ENCODE results near the gene GRIK4. TPM values are rescaled to one million over a fixed set of nuclear protein-coding genes. Genes with fewer than 3 reads are reported as not detected.
A peak's percentile ranks its signal among the peaks of the same experiment; 100 is the strongest.

The GRIK4 gene
- total RNA-seq, 2 experiments from 2014 or later: not detected

GRCh38 chr11:120971825-120972224 lies 460.3 kb downstream of the GRIK4 start:
- DNase-seq (no peak), ATAC-seq (no peak)
- Mint-ChIP-seq H3K27ac (no peak overlapping the region), H3K27me3 (ENCODE audit: low read depth) (peaks cover 3% of the 10 kb centered on the region), H3K36me3 (ENCODE audit: low read depth) (no peaks in the 10 kb centered on the region), H3K4me1 (ENCODE audit: low read depth) (no peaks in the 10 kb centered on the region), H3K4me3 (no peak overlapping the region), H3K9me3 (ENCODE audit: insufficient read depth) (no peaks in the 10 kb centered on the region)
- POLR2A ChIA-PET: no interaction called here
- CTCF ChIA-PET: no interaction called here

GRCh38 chr11:120972621-120973020 lies 461.1 kb downstream of the GRIK4 start:
- no peaks in the 10 kb centered on the region for H3K9me3 Mint-ChIP-seq (ENCODE audit: insufficient read depth)
- no peak overlapping the region for H3K4me3 Mint-ChIP-seq
- no peaks in the 10 kb centered on the region for H3K4me1 Mint-ChIP-seq (ENCODE audit: low read depth)
- peaks cover 9% of the 10 kb centered on the region for H3K27me3 Mint-ChIP-seq (ENCODE audit: low read depth)
- H3K36me3 Mint-ChIP-seq (ENCODE audit: low read depth): no peaks in the 10 kb centered on the region
- DNase-seq: no peak
- ChIA-PET POLR2A (no interaction called here), CTCF (no interaction called here)
- no peak for ATAC-seq
- H3K27ac Mint-ChIP-seq: no peak overlapping the region

- H3K36me3 Mint-ChIP-seq (ENCODE audit: low read depth): no peaks in the 10 kb centered on the region
- no peak overlapping the region for H3K4me3 Mint-ChIP-seq
- DNase-seq (no peak), ATAC-seq (no peak)
- ChIA-PET POLR2A (interaction anchor here (0.6 to 0.7 kb wide), 2 partner anchors 28 to 55 kb away, joined by 4 read pairs; no protein-coding TSS in a partner anchor), CTCF (no interaction called here)
- H3K27me3 Mint-ChIP-seq (ENCODE audit: low read depth): peaks cover 13% of the 10 kb centered on the region
- no peaks in the 10 kb centered on the region for H3K9me3 Mint-ChIP-seq (ENCODE audit: insufficient read depth)
- H3K4me1 Mint-ChIP-seq (ENCODE audit: low read depth): no peaks in the 10 kb centered on the region
- no peak overlapping the region for H3K27ac Mint-ChIP-seq
These were observed 462.0 kb downstream of the GRIK4 start for GRCh38 chr11:120973501-120973900.

- Mint-ChIP-seq H3K4me1 (ENCODE audit: low read depth) (no peaks in the 10 kb centered on the region), H3K36me3 (ENCODE audit: low read depth) (no peaks in the 10 kb centered on the region), H3K27ac (no peak overlapping the region), H3K4me3 (no peak overlapping the region), H3K9me3 (ENCODE audit: insufficient read depth) (no peaks in the 10 kb centered on the region), H3K27me3 (ENCODE audit: low read depth) (peaks cover 15% of the 10 kb centered on the region)
- ChIA-PET POLR2A (no interaction called here), CTCF (no interaction called here)
- ATAC-seq (no peak), DNase-seq (no peak)
These were observed 462.9 kb downstream of the GRIK4 start for GRCh38 chr11:120974466-120974865.

- CTCF ChIA-PET: no interaction called here
- ATAC-seq: no peak
- POLR2A ChIA-PET: no interaction called here
- no peak for DNase-seq
- no peaks in the 10 kb centered on the region for H3K4me1 Mint-ChIP-seq (ENCODE audit: low read depth)
- H3K9me3 Mint-ChIP-seq (ENCODE audit: insufficient read depth): no peaks in the 10 kb centered on the region
- no peaks in the 10 kb centered on the region for H3K36me3 Mint-ChIP-seq (ENCODE audit: low read depth)
- no peak overlapping the region for H3K27ac Mint-ChIP-seq
- no peak overlapping the region for H3K4me3 Mint-ChIP-seq
- H3K27me3 Mint-ChIP-seq (ENCODE audit: low read depth): peaks cover 16% of the 10 kb centered on the region
These were observed 463.4 kb downstream of the GRIK4 start for GRCh38 chr11:120974965-120975364.

- DNase-seq (no peak), ATAC-seq (no peak)
- Mint-ChIP-seq H3K4me3 (no peak overlapping the region), H3K27ac (no peak overlapping the region), H3K36me3 (ENCODE audit: low read depth) (no peaks in the 10 kb centered on the region), H3K4me1 (ENCODE audit: low read depth) (no peaks in the 10 kb centered on the region), H3K9me3 (ENCODE audit: insufficient read depth) (no peaks in the 10 kb centered on the region), H3K27me3 (ENCODE audit: low read depth) (peaks cover 30% of the 10 kb centered on the region)
- CTCF ChIA-PET: no interaction called here
- POLR2A ChIA-PET: interaction anchor here (0.5 kb wide), 2 partner anchors 13 to 17 kb away, joined by 3 to 4 read pairs; no protein-coding TSS in a partner anchor
These were observed 466.0 kb downstream of the GRIK4 start for GRCh38 chr11:120977266-120978137.

GRCh38 chr11:120978701-120979100 lies 467.2 kb downstream of the GRIK4 start:
- no peaks in the 10 kb centered on the region for H3K4me1 Mint-ChIP-seq (ENCODE audit: low read depth)
- H3K27ac Mint-ChIP-seq: no peak overlapping the region
- no peaks in the 10 kb centered on the region for H3K36me3 Mint-ChIP-seq (ENCODE audit: low read depth)
- H3K9me3 Mint-ChIP-seq (ENCODE audit: insufficient read depth): no peaks in the 10 kb centered on the region
- ATAC-seq (no peak), DNase-seq (no peak)
- H3K27me3 Mint-ChIP-seq (ENCODE audit: low read depth): peaks cover 41% of the 10 kb centered on the region
- ChIA-PET CTCF (no interaction called here), POLR2A (no interaction called here)
- H3K4me3 Mint-ChIP-seq: no peak overlapping the region

GRCh38 chr11:120985718-120986569 lies 474.4 kb downstream of the GRIK4 start:
- H3K27ac Mint-ChIP-seq: no peak overlapping the region
- ChIA-PET CTCF (interaction anchor here (1.1 to 1.5 kb wide), 2 partner anchors 13 to 41 kb away, joined by 4 read pairs; no protein-coding TSS in a partner anchor), POLR2A (no interaction called here)
- ATAC-seq: peak; percentile 94
- H3K4me3 Mint-ChIP-seq: peak overlapping the region; percentile 45
- H3K4me1 Mint-ChIP-seq (ENCODE audit: low read depth): peaks cover 12% of the 10 kb centered on the region
- peak; percentile 49 for DNase-seq
- no peaks in the 10 kb centered on the region for H3K36me3 Mint-ChIP-seq (ENCODE audit: low read depth)
- H3K9me3 Mint-ChIP-seq (ENCODE audit: insufficient read depth): no peaks in the 10 kb centered on the region
- H3K27me3 Mint-ChIP-seq (ENCODE audit: low read depth): peaks cover 37% of the 10 kb centered on the region

GRCh38 chr11:120988603-120989002 lies 477.1 kb downstream of the GRIK4 start:
- Mint-ChIP-seq H3K4me3 (no peak overlapping the region), H3K4me1 (ENCODE audit: low read depth) (peaks cover 12% of the 10 kb centered on the region), H3K27ac (no peak overlapping the region), H3K9me3 (ENCODE audit: insufficient read depth) (no peaks in the 10 kb centered on the region), H3K27me3 (ENCODE audit: low read depth) (peaks cover 21% of the 10 kb centered on the region), H3K36me3 (ENCODE audit: low read depth) (no peaks in the 10 kb centered on the region)
- ATAC-seq: no peak
- DNase-seq: no peak
- ChIA-PET POLR2A (no interaction called here), CTCF (interaction anchor here (1.7 kb wide), 1 partner anchor 206 kb away, joined by 6 read pairs; no protein-coding TSS in a partner anchor)

- ChIA-PET CTCF (no interaction called here), POLR2A (no interaction called here)
- H3K9me3 Mint-ChIP-seq (ENCODE audit: insufficient read depth): no peaks in the 10 kb centered on the region
These were observed 480.5 kb downstream of the GRIK4 start for GRCh38 chr11:120991830-120992686.

GRCh38 chr11:120994091-120994859 lies 482.7 kb downstream of the GRIK4 start:
- no peaks in the 10 kb centered on the region for H3K36me3 Mint-ChIP-seq (ENCODE audit: low read depth)
- H3K9me3 Mint-ChIP-seq (ENCODE audit: insufficient read depth): no peaks in the 10 kb centered on the region
- ChIA-PET POLR2A (no interaction called here), CTCF (no interaction called here)
- H3K4me1 Mint-ChIP-seq (ENCODE audit: low read depth): peaks cover 5% of the 10 kb centered on the region
- peaks cover 12% of the 10 kb centered on the region for H3K27me3 Mint-ChIP-seq (ENCODE audit: low read depth)
- no peak overlapping the region for H3K27ac Mint-ChIP-seq
- H3K4me3 Mint-ChIP-seq: no peak overlapping the region
- ATAC-seq: no peak
- DNase-seq: no peak

More at GRCh38 chr11:120991830-120992686, 480.5 kb downstream of the GRIK4 start:
- H3K4me3 Mint-ChIP-seq: no peak overlapping the region
- no peak for ATAC-seq
- no peak for DNase-seq
- no peaks in the 10 kb centered on the region for H3K36me3 Mint-ChIP-seq (ENCODE audit: low read depth)
- H3K27ac Mint-ChIP-seq: no peak overlapping the region
- H3K4me1 Mint-ChIP-seq (ENCODE audit: low read depth): peaks cover 5% of the 10 kb centered on the region
- H3K27me3 Mint-ChIP-seq (ENCODE audit: low read depth): peaks cover 15% of the 10 kb centered on the region
